Measurements from ENCODE around the gene GTF2H2. TPM values are rescaled to one million over a fixed set of nuclear protein-coding genes. Genes with fewer than 3 reads are reported as not detected.
"Not testable (repeated sequence)": the region's sequence is repeated elsewhere in the genome, so short reads cannot be mapped to it uniquely, and the experiment has no call there.

GTF2H2 gene
- total and polyA plus RNA-seq, 2 donors (not counting 3 experiments of a cell fraction or from before 2014, with no cell fraction given), result 3.6 to 19.6 TPM

DNA sequence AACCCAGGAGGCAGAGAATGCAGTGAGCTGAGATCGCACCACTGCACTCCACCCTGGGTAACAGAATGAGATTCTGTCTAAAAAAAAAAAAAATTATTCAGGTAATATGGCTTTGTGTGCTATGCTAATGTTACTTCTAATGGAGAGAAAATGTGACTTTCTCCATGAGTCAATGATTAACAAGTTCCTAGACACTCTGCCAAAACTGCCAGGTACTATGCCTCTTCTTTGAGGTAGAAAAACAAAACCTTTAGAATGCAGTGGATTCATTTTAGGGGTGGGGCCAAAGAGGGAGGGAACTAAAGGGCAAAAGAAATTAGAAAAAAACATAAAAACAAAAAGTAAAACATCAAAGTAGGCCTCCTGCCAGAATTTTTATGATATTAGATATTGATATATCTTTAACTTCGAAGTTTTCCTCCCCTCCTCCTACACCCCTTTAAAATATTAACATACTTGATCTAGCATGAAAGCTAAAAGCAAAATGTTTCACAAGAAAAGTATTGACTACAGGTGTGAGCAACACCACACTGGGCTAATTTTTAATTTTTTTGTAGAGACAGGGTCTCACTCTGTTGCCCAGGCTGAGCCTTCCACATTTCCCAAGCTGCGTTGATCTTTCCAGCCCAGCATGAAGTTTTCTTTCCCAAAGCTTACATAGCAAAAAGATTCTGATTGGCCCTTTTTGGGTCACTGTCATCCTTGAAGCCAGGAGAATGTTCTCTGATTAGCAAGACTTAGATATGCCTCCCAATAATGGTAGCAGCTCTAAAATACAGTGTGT is 17.0 kb upstream of the GTF2H2 start:
- H4K20me1 ChIP-seq (replicated peaks; ENCODE audit: control insufficient read depth, extremely low read depth, insufficient read depth, low read length); dilution Hi-C loops (cut with MboI; ENCODE audit: extremely low pct_ligation_motif_present, low sequenced_read_pairs); POLR2A ChIA-PET; H3K27ac ChIP-seq (ENCODE audit: insufficient read depth, low read depth, low read length); H3K9me3 ChIP-seq (replicated peaks; ENCODE audit: control insufficient read depth, insufficient read depth, low read length); H3K9ac ChIP-seq (replicated peaks; ENCODE audit: extremely low read depth, insufficient read depth, low read length); FAIRE-seq; H3K9me1 ChIP-seq (replicated peaks; ENCODE audit: control insufficient read depth, extremely low read depth, insufficient read depth, low read length); H3K4me2 ChIP-seq (ENCODE audit: insufficient read depth, low read length); H3K27me3 ChIP-seq (ENCODE audit: control insufficient read depth in 2 of 2, insufficient read depth in 2 of 2, low read length in 2 of 2); H3K79me2 ChIP-seq (ENCODE audit: control insufficient read depth, insufficient read depth, low read length); BruUV-seq (replicated peaks); intact Hi-C loops (cut with micrococcal nuclease); CTCF ChIA-PET; H3K4me1 ChIP-seq (ENCODE audit: control insufficient read depth, extremely low read depth, insufficient read depth, low read length); H2AFZ ChIP-seq (ENCODE audit: low read depth, low read length); H3K4me3 ChIP-seq (replicated peaks in 1 of 3; ENCODE audit: insufficient read depth in 1 of 3, low read depth in 1 of 3, low read length in 3 of 3); DNase-seq (ENCODE audit: low read depth, low spot score); H3K36me3 ChIP-seq (ENCODE audit: control insufficient read depth in 2 of 2, extremely low read depth in 1 of 2, insufficient read depth in 2 of 2, low read length in 2 of 2): not testable (repeated sequence)

DNA sequence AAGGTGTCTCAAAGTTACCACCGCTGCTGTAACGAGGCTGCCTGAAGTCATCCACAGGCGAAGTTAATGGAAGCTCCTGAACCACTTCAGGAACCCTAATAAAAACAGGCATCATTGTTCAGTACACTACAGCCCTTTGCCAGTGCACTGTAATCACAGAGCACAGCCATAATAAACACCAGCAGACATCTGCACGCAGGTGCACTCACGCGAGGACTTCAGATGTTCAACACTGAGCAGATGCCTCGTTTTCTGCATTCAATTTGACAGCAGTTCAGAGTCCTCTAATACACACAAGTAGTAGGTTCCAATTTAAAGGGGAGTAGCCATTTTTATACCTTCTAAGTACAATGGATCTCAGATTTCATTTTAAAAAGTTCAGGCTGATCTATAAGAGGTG is 15.4 kb upstream of the GTF2H2 start:
- H3K4me1 ChIP-seq (ENCODE audit: control insufficient read depth, extremely low read depth, insufficient read depth, low read length); FAIRE-seq; intact Hi-C loops (cut with micrococcal nuclease); H4K20me1 ChIP-seq (replicated peaks; ENCODE audit: control insufficient read depth, extremely low read depth, insufficient read depth, low read length); BruUV-seq (replicated peaks); H3K4me3 ChIP-seq (replicated peaks in 1 of 3; ENCODE audit: insufficient read depth in 1 of 3, low read depth in 1 of 3, low read length in 3 of 3); H3K4me2 ChIP-seq (ENCODE audit: insufficient read depth, low read length); H3K79me2 ChIP-seq (ENCODE audit: control insufficient read depth, insufficient read depth, low read length); H3K9me1 ChIP-seq (replicated peaks; ENCODE audit: control insufficient read depth, extremely low read depth, insufficient read depth, low read length); DNase-seq (ENCODE audit: low read depth, low spot score); POLR2A ChIA-PET; H3K27ac ChIP-seq (ENCODE audit: insufficient read depth, low read depth, low read length); H3K27me3 ChIP-seq (ENCODE audit: control insufficient read depth in 2 of 2, insufficient read depth in 2 of 2, low read length in 2 of 2); dilution Hi-C loops (cut with MboI; ENCODE audit: extremely low pct_ligation_motif_present, low sequenced_read_pairs); H3K9me3 ChIP-seq (replicated peaks; ENCODE audit: control insufficient read depth, insufficient read depth, low read length); H3K9ac ChIP-seq (replicated peaks; ENCODE audit: extremely low read depth, insufficient read depth, low read length); CTCF ChIA-PET; H3K36me3 ChIP-seq (ENCODE audit: control insufficient read depth in 2 of 2, extremely low read depth in 1 of 2, insufficient read depth in 2 of 2, low read length in 2 of 2); H2AFZ ChIP-seq (ENCODE audit: low read depth, low read length): not testable (repeated sequence)

GRCh38 chr5:71082340-71082739 is 14.9 kb upstream of the GTF2H2 start:
- H2AFZ ChIP-seq (ENCODE audit: low read depth, low read length); dilution Hi-C loops (cut with MboI; ENCODE audit: extremely low pct_ligation_motif_present, low sequenced_read_pairs); POLR2A ChIA-PET; H3K9me1 ChIP-seq (replicated peaks; ENCODE audit: control insufficient read depth, extremely low read depth, insufficient read depth, low read length); H3K4me2 ChIP-seq (ENCODE audit: insufficient read depth, low read length); H3K27me3 ChIP-seq (ENCODE audit: control insufficient read depth in 2 of 2, insufficient read depth in 2 of 2, low read length in 2 of 2); H3K27ac ChIP-seq (ENCODE audit: insufficient read depth, low read depth, low read length); DNase-seq (ENCODE audit: low read depth, low spot score); CTCF ChIA-PET; H3K9me3 ChIP-seq (replicated peaks; ENCODE audit: control insufficient read depth, insufficient read depth, low read length); intact Hi-C loops (cut with micrococcal nuclease); H3K79me2 ChIP-seq (ENCODE audit: control insufficient read depth, insufficient read depth, low read length); BruUV-seq (replicated peaks); H3K36me3 ChIP-seq (ENCODE audit: control insufficient read depth in 2 of 2, extremely low read depth in 1 of 2, insufficient read depth in 2 of 2, low read length in 2 of 2); FAIRE-seq; H4K20me1 ChIP-seq (replicated peaks; ENCODE audit: control insufficient read depth, extremely low read depth, insufficient read depth, low read length); H3K9ac ChIP-seq (replicated peaks; ENCODE audit: extremely low read depth, insufficient read depth, low read length); H3K4me3 ChIP-seq (replicated peaks in 1 of 3; ENCODE audit: insufficient read depth in 1 of 3, low read depth in 1 of 3, low read length in 3 of 3); H3K4me1 ChIP-seq (ENCODE audit: control insufficient read depth, extremely low read depth, insufficient read depth, low read length): not testable (repeated sequence)

DNA sequence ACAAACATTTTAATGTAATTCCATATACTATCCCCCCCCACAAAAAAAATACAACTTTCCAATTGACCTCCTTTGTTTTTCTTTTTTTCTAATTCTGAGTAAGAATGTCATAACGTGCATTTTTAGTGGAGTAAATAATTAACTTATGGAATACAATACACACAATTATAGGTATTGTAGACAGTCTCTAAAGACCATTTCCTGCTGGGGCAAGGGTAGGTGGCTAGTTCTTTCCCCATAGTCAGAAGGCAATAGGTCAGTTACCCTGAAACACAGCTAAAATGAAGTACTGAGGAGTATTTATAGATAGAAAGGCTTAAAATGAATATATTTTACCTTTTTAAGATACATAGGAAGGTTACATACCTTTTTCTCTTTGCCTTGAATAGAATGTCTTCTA is 6.2 kb downstream of the GTF2H2 start:
- H3K9me3 ChIP-seq (replicated peaks; ENCODE audit: control insufficient read depth, insufficient read depth, low read length); H3K4me3 ChIP-seq (replicated peaks in 1 of 3; ENCODE audit: insufficient read depth in 1 of 3, low read depth in 1 of 3, low read length in 3 of 3); H4K20me1 ChIP-seq (replicated peaks; ENCODE audit: control insufficient read depth, extremely low read depth, insufficient read depth, low read length); intact Hi-C loops (cut with micrococcal nuclease); H3K27ac ChIP-seq (ENCODE audit: insufficient read depth, low read depth, low read length); CTCF ChIA-PET; H2AFZ ChIP-seq (ENCODE audit: low read depth, low read length); H3K27me3 ChIP-seq (ENCODE audit: control insufficient read depth in 2 of 2, insufficient read depth in 2 of 2, low read length in 2 of 2); H3K79me2 ChIP-seq (ENCODE audit: control insufficient read depth, insufficient read depth, low read length); FAIRE-seq; DNase-seq (ENCODE audit: low read depth, low spot score); H3K4me1 ChIP-seq (ENCODE audit: control insufficient read depth, extremely low read depth, insufficient read depth, low read length); H3K4me2 ChIP-seq (ENCODE audit: insufficient read depth, low read length); POLR2A ChIA-PET; H3K9ac ChIP-seq (replicated peaks; ENCODE audit: extremely low read depth, insufficient read depth, low read length); H3K36me3 ChIP-seq (ENCODE audit: control insufficient read depth in 2 of 2, extremely low read depth in 1 of 2, insufficient read depth in 2 of 2, low read length in 2 of 2); H3K9me1 ChIP-seq (replicated peaks; ENCODE audit: control insufficient read depth, extremely low read depth, insufficient read depth, low read length); dilution Hi-C loops (cut with MboI; ENCODE audit: extremely low pct_ligation_motif_present, low sequenced_read_pairs); BruUV-seq (replicated peaks): not testable (repeated sequence)

Data from endothelial cell of umbilical vein (primary cell).